T-helper 2 cell (primary cell): Measurements from ENCODE around the gene SORBS2.

ENCODE experiments used
- DNase-seq, 5 experiments: peaks; one replicate each; pipeline versions ENCODE4 v3.0.0 to v3.0.0-alpha.2; 2012 to 2022

Gene SORBS2

DNA sequence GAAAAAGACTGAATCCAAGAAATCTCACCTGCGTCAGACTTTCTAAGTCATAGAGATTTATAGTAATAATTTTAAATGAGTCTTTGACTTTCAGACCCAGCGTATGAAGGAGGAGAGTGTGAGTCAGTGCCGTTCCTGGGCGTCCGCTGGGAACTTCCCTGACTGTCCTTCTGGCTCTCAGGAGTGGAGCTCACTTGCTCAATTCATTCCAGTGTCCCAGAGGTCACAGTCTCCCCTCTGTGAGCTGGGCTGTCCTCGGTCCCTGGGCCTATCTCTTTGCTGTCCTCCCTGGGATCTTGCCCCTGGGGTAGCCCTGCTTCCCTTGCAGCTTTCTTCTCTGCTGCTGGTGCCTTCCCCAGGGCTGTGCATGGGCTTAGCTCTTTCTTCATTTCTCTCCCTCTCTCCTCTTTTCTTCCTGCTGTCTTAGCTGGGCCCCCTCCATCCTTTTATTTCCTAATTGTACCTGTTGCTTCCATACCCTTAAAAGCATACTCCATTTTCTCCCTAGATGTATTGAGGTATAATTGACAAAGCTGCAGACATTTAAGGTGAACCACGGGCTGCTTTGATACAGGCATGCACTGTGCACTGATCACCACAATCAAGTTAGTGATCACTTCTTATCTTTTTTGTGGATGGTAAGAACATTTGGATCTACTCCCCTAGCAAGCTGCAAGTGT, 11.6 kb downstream of the SORBS2 start:
- no peak for DNase-seq

DNA sequence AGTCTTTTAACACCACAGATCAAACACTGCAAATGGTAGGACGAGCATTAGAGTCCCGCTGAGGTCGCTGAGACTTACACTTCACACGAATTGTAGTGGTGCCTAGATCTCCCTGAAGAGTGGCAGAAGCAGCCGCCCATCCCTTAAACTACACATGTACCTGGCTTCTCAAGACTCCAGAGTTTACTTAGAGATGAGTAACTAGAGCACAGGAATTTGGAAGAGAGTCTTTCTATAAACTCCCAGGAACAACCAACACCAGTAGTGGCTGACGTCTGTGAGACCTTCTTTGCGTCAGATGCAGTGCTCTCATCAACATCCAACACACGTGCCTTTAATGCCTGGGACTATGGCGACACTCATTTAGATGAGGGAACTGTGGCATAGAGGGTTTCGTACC, 12.6 kb downstream of the SORBS2 start:
- no peak for DNase-seq

- no peak for DNase-seq
Observed at GRCh38 chr4:185797596-185798338, 14.2 kb downstream of the SORBS2 start.

GRCh38 chr4:185797018-185797417, 15.0 kb downstream of the SORBS2 start:
- DNase-seq, result no peak

DNA sequence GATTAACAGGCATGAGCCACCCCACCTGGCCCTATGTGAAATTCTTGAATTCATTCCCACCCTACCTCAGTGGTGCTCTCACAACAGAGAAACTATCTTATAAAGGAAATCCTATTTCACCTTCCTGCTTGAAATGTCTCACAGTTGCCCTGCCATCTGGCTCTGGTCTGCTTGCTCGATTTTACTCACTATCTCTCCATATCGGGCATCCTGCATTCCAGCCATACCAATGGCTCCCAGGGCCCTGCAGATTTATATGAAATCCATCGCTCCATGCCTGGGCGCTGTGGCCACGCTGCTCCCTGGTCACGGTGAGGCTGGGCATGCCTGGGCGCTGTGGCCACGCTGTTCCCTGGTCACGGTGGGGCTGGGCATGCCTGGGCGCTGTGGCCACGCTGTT, 15.8 kb downstream of the SORBS2 start:
- no peak for DNase-seq

- no peak for DNase-seq
Observed at GRCh38 chr4:185794637-185795036, 17.4 kb downstream of the SORBS2 start.

DNA sequence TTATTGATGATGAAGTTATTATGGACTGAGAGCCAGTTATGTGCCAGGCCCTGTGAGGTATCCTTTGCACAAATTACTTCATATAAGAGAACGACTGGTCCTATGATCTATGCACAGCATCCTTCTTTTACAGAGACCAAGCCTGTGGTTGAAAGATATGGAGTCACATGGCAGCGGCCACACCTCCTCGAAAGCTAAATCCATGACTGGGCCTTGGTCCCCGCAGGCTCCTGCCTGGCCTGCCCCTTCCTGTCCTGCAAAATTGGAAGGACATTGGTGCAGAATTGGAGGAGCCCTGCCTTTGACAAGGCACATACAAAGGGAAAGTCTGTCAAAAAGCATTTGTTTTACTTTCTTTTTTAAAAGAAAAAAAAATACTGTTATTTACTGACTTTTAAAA, 18.3 kb downstream of the SORBS2 start:
- DNase-seq, result no peak

DNA sequence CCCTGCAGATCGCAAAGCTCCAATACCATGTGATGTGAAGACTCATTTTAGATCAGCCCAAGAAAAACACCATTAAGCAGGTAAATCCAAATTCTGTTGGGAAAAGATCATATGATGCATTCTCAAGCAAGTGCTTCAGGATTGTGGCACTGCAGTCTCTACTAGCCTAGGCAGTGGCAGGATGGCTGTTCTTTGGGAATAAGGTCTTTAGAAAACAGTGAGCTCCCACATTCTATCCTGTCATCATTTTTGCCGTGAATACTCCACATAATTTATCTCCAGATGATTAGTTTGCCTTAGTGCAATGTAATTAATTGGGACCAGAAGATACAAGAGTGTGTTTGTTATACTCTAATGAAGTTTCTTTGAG, 18.9 kb downstream of the SORBS2 start:
- DNase-seq, result no peak

DNA sequence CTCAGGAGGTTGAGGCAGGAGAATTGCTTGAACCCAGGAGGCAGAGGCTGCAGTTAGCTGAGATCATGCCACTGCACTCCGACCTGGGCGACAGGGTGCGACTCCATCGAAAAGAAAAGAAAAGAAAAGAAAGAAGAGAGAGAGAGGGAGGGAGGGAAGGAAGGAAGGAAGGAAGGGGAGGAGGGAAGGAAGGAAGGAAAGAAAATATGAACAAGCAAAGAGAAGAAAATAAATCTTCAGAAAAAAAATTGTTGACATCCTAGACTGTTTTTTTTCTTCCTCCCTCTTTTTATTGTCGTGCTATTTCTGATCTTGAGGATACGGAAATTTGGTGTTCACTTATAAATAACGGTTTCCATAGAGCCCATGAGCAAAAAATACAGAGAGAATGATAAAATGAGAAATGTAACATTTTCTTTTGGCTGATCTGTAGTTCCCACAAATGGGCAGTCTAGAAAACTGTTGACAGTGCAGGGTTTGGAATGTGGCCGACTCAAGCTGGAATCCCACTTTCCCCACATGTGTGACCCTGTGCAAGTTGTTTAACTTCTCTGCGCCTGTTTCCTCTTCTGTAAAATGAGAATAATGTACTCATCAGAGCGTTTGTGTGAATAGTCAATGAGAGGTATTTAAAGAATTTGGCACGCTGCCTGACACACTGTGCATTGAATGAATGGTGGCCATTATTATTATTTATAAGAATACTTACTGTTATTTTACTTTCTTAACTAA, 19.4 kb downstream of the SORBS2 start:
- no peak for DNase-seq

- no peak for DNase-seq
Observed at GRCh38 chr4:185787926-185788679, 23.9 kb downstream of the SORBS2 start.

GRCh38 chr4:185786422-185786821, 25.6 kb downstream of the SORBS2 start:
- DNase-seq, result no peak

DNA sequence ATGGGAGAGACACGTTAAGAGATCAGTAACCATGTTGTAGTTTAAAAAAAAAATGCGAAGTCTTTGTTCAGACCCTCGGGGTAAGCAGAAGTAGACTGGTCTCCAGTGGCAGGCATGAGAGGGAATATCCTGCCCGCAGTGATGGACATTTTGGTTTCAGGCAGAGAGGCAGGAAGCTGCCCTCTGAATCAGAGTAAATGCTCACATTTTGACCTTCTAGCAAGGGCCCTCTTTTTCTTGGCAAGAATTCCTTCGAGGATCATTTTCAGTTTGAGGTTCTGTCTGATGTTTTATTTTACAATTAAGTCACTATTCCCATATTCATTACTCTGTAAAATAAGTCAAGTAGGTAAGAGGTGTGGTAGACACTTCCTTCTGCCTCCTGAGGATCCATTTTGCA, 28.4 kb downstream of the SORBS2 start:
- DNase-seq, result no peak

GRCh38 chr4:185782523-185782922, 29.5 kb downstream of the SORBS2 start:
- DNase-seq, result no peak

- DNase-seq, result no peak
Observed at GRCh38 chr4:185781555-185782215, 30.3 kb downstream of the SORBS2 start.

- DNase-seq, result no peak
Observed at GRCh38 chr4:185780472-185780871, 31.5 kb downstream of the SORBS2 start.

DNA sequence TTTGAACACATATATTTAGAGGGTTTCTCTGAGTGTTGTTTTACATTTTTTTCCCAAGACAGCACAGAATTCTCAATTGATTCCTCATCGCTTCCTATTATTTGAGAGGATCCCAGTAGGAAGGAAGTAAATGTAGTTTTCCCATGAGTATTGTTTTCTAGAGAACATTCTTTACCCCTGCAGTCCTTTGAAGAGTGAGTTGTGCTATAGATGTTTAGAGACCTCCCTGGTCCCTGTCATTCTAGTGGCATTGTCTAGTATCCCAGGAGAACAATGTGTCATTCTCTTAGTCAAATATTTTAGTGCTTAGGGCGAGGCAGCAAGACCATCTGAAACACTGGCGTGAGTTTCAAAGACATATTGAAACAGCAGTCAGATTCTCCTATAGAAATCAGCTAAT, 32.5 kb downstream of the SORBS2 start:
- no peak for DNase-seq

GRCh38 chr4:185778307-185778706, 33.7 kb downstream of the SORBS2 start:
- DNase-seq, result no peak

GRCh38 chr4:185775792-185776555, 36.0 kb downstream of the SORBS2 start:
- DNase-seq, result no peak

- DNase-seq, result no peak
Observed at GRCh38 chr4:185774845-185775680, 36.9 kb downstream of the SORBS2 start.

GRCh38 chr4:185774131-185774653, 37.8 kb downstream of the SORBS2 start:
- DNase-seq, result no peak

DNA sequence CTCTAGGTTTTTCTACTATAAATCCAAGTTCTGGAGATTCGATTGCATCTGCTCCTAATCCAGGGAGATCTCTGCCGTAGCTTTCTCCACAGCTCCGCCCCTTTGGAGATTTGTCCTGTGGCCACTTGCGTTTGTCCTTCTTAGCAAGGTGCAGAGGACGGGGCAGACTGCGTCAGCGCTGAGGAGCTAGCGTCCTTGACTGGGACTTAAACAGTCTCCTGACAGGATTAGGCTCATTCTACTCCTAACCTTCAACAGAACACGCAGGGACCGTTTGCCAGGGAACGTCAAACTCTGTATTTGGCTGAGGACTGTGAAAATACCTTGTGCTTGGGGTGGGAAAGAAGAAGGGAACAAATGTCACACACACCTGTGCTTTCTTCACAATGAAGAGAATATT, 38.6 kb downstream of the SORBS2 start:
- DNase-seq, result no peak
